Spinal cord (tissue), 10 donors: ENCODE results near the gene TEX29. TPM values are rescaled to one million over a fixed set of nuclear protein-coding genes. Genes with fewer than 3 reads are reported as not detected.
A peak's percentile ranks its signal among the peaks of the same experiment; 100 is the strongest.

Experiments used
- DNase-seq, 6 donors: peaks; one replicate each; pipeline versions ENCODE4 v3.0.0 to v3.0.0-alpha.2; 2013 to 2015; ENCODE audit warnings: low spot score in 6 of 6, low read depth in 4 of 6
- H3K27ac ChIP-seq: one replicate; pipeline ENCODE4 v1.5.1; 2013; ENCODE audit warnings: low read depth, low read length, control low read depth
- H3K27me3 ChIP-seq: one replicate; pipeline ENCODE4 v1.6.1; 2013; ENCODE audit warnings: low read length; ENCODE audit not compliant: control insufficient read depth, insufficient read depth
- H3K36me3 ChIP-seq: one replicate; pipeline ENCODE4 v1.6.1; 2013; ENCODE audit warnings: low read length; ENCODE audit not compliant: control insufficient read depth, insufficient read depth
- H3K4me1 ChIP-seq: one replicate; pipeline ENCODE4 v1.6.1; 2013; ENCODE audit warnings: low read length; ENCODE audit not compliant: control insufficient read depth, insufficient read depth
- H3K4me3 ChIP-seq: one replicate; pipeline ENCODE4 v1.5.1; 2013; ENCODE audit warnings: low read depth, low read length, control low read depth
- H3K9me3 ChIP-seq: one replicate; pipeline ENCODE4 v1.6.1; 2013; ENCODE audit warnings: low read length; ENCODE audit not compliant: control insufficient read depth, insufficient read depth
- WGBS: methylation state at CpG from one replicate; pipeline ENCODE4 v1.1.5; 2013; ENCODE audit warnings: missing lambda C conversion rate; ENCODE audit not compliant: insufficient coverage; 5-methylcytosine and 5-hydroxymethylcytosine counted together
- polyA plus RNA-seq, 2 donors: library from polyadenylated mRNA; unstranded; fragments of 120-200 nt; gene quantifications; one replicate each; pipeline ENCODE4 v1.2.1, GENCODE V29; 2013; ENCODE audit not compliant: insufficient read length in 2 of 2
- total RNA-seq, 2 donors: library from RNA; depleted of rRNA in 1 of 2; stranded (reverse); fragments of 120-200 nt in 1 of 2; fragments of >200 nt in 1 of 2; gene quantifications; one replicate each; pipeline versions ENCODE4 v1.2.3 to v1.2.4, GENCODE V29; 2013 to 2014
- donor health status: healthy.

TEX29 gene
- total and polyA plus RNA-seq, 4 donors: 0.30 to 0.75 (median 0.61) TPM; not detected in 1

DNA sequence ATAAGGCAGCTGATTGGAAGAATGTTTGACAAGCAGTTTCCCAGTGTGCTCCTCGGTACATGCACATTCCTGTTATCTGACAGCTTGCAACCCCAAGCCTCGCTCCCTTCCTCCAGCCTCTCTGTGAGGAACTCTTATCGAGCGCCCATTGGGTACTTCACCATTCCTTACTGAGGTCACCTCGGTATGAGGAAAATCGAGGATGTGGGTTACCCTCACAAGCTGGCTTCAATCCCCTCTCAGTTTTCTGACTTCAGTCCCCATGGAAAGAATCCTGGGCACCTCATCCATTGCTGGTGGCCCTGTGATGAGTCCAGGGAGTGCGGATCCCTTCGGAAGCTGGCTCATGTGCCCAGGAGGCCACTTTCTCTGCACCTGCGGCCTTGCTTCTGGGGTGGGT lies 17.3 kb downstream of the TEX29 start:
- no peaks in the 10 kb centered on the region for H3K27me3 ChIP-seq
- no peak for DNase-seq
- H3K9me3 ChIP-seq: no peaks in the 10 kb centered on the region
- H3K36me3 ChIP-seq: peaks cover 10% of the 10 kb centered on the region
- H3K4me3 ChIP-seq: no peak overlapping the region
- 94% methylated on average over 7 of the region's 9 CpGs for WGBS
- no peak overlapping the region for H3K27ac ChIP-seq
- no peaks in the 10 kb centered on the region for H3K4me1 ChIP-seq

DNA sequence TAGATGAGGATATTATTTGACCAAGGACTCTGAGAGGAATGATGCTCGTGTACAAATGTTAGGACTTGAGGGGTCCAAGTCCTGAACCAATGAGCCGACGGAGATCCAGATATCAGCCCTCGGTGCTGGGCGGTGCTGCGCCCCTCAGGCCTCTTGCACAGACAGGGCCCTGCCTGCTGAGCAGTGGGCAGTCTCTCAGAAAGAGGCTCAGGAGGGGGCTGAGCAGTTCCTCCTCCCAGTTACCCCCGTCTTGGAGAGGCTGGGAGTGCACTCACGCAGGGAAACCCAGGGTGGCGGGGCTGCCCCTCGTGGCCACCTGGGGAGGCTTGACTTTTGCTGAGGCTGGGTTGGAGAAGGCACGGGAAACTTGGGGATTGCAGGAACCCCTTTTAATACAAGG lies 18.4 kb downstream of the TEX29 start:
- H3K4me1 ChIP-seq: no peaks in the 10 kb centered on the region
- no peak overlapping the region for H3K4me3 ChIP-seq
- no peaks in the 10 kb centered on the region for H3K27me3 ChIP-seq
- no peak for DNase-seq
- H3K9me3 ChIP-seq: no peaks in the 10 kb centered on the region
- H3K27ac ChIP-seq: no peak overlapping the region
- WGBS: 89% methylated on average over 9 of the region's 11 CpGs
- peaks cover 16% of the 10 kb centered on the region for H3K36me3 ChIP-seq

DNA sequence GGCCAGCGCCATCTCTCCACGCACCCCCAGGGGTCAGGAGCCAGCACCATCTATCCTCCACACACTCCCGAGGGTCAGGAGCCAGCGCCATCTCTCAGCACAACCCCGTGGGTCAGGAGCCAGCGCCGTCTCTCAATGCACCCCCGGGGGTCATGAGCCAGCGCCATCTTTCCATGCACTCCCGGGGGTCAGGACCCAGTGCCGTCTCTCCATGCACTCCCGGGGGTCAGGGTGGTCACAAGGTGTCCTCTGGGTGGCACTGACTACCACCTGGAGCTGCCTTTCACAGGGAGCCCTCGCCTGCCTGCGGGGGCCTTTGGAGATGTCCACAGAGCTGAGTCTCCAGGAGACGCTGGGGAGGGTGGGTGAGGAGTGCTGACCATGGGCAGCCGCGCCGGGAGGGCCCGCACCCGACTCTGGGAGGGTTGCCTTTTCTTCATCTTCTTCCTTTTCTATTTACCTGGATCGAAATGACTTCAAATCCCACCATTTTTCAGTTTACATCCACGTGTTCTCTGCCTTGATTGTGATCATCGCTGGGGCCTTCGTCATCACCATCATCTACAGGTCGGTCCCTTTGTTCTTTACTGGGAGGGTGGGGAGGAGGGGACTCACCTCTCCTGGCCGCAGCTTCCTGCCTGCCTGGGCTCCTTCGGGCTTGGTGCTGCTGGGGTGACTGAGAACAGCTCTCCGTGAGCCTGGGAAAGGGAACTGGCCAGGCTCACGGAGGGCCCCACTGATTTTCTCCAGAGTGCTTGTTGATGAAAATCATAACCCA lies 19.1 kb downstream of the TEX29 start:
- WGBS: 91% methylated on average over 20 of the region's 29 CpGs
- Histone ChIP-seq H3K4me1 (peaks cover 1% of the 10 kb centered on the region), H3K36me3 (peaks cover 19% of the 10 kb centered on the region), H3K4me3 (no peak overlapping the region), H3K27ac (no peak overlapping the region), H3K27me3 (no peaks in the 10 kb centered on the region), H3K9me3 (no peaks in the 10 kb centered on the region)
- DNase-seq: no peak

DNA sequence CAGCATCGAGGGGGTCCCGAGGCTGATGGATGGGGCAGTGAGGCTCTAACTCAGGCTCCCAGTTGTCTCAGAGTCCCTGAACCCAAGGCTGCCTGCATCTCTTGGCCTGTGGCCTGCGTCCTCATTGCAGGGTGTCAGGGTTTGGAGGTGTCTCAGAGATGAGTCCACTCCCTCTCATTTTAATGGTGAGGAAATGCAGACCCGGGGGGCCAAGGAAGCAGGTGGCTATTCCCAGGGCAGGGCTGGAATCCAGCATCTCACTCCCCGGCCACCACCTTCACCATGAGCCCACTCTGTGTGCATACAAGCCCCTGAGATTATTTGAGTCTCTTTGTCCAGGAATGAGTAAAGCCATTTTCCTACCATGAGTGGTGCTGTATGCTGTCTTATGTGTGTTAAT lies 21.4 kb downstream of the TEX29 start:
- H3K4me1 ChIP-seq: peaks cover 6% of the 10 kb centered on the region
- H3K9me3 ChIP-seq: no peaks in the 10 kb centered on the region
- no peaks in the 10 kb centered on the region for H3K27me3 ChIP-seq
- H3K4me3 ChIP-seq: no peak overlapping the region
- WGBS: 100% methylated on average over 2 of the region's 5 CpGs
- H3K27ac ChIP-seq: no peak overlapping the region
- peaks cover 24% of the 10 kb centered on the region for H3K36me3 ChIP-seq
- DNase-seq: no peak

DNA sequence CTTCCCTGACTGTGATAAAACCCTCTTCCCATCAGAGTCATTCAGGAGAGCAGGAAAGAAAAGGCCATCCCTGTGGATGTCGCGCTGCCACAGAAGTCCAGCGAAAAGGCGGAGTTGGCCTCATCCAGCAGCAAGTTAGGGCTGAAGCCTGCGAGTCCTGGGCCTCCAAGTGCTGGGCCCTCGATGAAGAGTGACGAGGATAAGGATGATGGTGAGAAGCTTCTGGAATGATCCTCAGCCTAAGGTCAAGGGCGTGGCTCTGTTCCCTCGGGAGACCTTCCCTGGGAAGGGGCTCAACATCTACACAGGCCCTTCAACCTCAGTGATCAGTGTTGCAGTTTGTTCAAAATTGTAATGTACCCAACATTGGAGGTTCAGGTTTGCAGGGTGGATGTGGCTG lies 22.3 kb downstream of the TEX29 start:
- Histone ChIP-seq H3K4me1 (peaks cover 6% of the 10 kb centered on the region), H3K27me3 (no peaks in the 10 kb centered on the region), H3K4me3 (no peak overlapping the region), H3K36me3 (peaks cover 24% of the 10 kb centered on the region), H3K9me3 (no peaks in the 10 kb centered on the region), H3K27ac (no peak overlapping the region)
- no peak for DNase-seq
- WGBS: 94% methylated on average over 8 of the region's 9 CpGs

DNA sequence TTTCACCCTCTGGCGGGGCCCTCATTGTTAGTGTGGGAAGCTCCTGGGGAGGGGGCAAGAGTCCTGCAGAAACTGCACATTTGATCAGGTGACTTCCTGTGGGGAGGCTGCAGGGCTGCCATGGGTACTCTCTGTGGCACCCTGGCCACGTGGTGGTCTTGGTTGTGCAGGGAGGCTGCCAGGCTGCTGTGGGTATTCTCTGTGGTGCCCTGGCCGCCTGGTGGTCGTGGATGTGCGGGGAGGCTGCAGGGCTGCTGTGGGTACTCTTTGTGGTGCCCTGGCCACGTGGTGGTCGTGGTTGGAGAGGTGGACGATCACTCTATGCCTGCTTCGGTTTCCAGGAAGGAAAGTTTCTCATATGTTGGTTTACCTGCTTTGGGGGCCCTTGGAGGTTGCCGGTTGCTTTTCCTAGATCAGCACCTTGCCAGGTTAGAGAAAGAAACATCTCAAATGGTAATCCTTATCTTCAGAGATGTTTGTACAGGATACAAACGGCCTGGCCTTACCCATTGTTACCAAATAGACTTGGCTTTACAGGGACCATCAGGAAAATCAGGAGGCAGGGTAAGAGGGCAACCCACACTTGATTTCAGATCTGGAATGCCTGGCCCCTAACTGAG lies 22.9 kb downstream of the TEX29 start:
- H3K4me3 ChIP-seq: no peak overlapping the region
- DNase-seq: no peak
- H3K9me3 ChIP-seq: no peaks in the 10 kb centered on the region
- peaks cover 6% of the 10 kb centered on the region for H3K4me1 ChIP-seq
- H3K36me3 ChIP-seq: peaks cover 24% of the 10 kb centered on the region
- no peak overlapping the region for H3K27ac ChIP-seq
- WGBS: 90% methylated on average over 8 of the region's 11 CpGs
- H3K27me3 ChIP-seq: no peaks in the 10 kb centered on the region

DNA sequence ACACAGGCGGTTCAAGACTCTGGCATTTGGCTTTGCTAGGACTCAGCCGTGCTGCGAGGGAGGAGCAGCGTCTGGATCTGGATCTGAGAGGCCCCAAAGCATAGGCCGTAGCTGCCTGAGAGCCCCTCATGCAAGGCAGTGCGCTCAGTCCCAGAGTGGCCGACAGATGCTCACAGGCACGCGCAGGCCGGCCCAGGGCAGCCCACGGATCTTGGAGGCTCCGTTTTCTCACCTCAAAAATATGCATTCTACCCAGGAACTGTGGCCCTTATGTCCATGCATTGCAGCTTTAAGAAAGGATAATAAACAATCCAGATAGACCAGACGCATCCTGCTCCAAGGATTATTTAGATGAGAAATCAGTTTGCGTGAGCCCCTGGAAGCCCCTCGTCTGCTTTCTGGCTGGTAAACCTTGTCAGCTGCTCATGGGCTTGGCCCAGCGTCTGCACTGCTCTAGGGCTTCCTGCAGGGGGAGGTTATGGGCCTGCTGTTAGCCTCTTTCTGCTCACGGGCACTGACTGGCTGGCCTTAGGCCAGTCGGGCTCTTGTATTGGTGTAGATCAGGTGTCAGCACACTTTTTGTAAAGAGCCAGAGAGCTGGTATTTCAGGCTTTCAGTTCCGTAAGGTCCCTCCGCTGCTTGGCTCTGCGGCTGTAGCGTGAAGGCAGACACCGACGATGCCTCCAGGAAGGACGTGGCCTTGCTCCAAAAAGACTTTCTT lies 24.2 kb downstream of the TEX29 start:
- Histone ChIP-seq H3K4me1 (peaks cover 6% of the 10 kb centered on the region), H3K4me3 (no peak overlapping the region), H3K27me3 (no peaks in the 10 kb centered on the region), H3K27ac (no peak overlapping the region), H3K9me3 (peaks cover 2% of the 10 kb centered on the region), H3K36me3 (peaks cover 17% of the 10 kb centered on the region)
- DNase-seq: peak in 3 of 6 donors; percentile 3 to 61 (median 52)
- WGBS: 55% methylated on average over 25 of the region's 25 CpGs

DNA sequence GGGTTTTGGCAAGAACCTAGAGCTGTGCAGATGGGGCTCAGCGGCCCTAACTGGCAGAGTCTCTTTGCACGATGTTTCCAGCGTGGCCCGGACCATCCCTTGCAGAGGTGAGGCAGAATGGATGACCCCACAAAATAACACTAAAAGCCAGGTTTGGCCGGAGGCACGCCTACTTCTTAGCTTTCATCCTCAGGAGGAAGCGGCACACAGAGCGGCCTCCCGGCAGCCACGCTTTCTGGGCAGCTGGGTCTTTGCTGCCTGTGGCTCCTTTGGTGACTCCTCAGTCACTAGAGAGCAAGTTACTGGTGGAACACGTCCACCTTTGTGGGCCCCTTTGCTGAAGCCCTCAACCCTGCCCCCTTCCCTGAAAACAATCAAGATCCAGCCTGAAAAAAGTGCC lies 25.2 kb downstream of the TEX29 start:
- no peak overlapping the region for H3K27ac ChIP-seq
- H3K4me3 ChIP-seq: no peak overlapping the region
- WGBS: 87% methylated on average over 10 of the region's 11 CpGs
- H3K36me3 ChIP-seq: peaks cover 16% of the 10 kb centered on the region
- peaks cover 6% of the 10 kb centered on the region for H3K4me1 ChIP-seq
- H3K9me3 ChIP-seq: peaks cover 2% of the 10 kb centered on the region
- no peak for DNase-seq
- no peaks in the 10 kb centered on the region for H3K27me3 ChIP-seq

DNA sequence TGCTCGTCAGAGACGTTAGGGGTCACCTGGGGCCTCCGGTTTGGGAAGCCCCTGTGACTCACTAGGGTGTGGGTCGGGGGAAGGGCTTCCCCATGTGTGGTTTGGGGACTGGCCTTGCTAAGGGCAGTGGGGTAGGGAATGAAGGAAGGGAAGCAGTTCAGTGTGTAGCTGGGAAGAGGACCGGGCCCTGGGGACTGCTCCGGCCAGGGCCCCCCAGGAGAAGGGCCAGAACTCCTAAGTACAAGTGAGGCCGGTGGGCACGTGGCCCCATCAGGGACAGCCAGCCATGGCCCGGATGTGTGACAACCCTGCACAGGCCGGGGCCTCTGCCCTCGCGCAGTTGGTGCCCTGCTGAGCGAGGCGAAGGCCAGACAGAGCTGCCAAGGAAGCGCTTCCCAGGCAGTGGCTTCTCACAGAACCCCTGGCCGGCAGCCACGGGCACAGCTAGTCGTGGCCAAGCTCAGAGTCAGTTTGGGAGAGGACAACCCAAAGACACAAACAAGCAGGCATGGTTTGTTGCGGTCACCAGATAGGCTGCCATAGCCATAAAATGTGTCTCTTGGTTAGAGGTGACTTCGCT lies 25.7 kb downstream of the TEX29 start:
- Histone ChIP-seq H3K4me3 (no peak overlapping the region), H3K27ac (no peak overlapping the region), H3K36me3 (peaks cover 16% of the 10 kb centered on the region), H3K27me3 (no peaks in the 10 kb centered on the region), H3K4me1 (peaks cover 6% of the 10 kb centered on the region), H3K9me3 (peaks cover 2% of the 10 kb centered on the region)
- DNase-seq: no peak
- WGBS: 79% methylated on average over 20 of the region's 20 CpGs
